ENCODE results near the gene BCORL1.

BCORL1 gene

GRCh38 chrX:129982300-129983251 is at the start of gene BCORL1:
Gene BCORL1, plus strand, starts transcription at chrX:129982635. Its CDS starts 22,597 bp downstream, at chrX:130005232.
- DNase-seq = peak; percentile 92

GRCh38 chrX:129932821-129933321 is 49.6 kb upstream of the BCORL1 start:
- no peak for DNase-seq

- DNase-seq = no peak
Measured at GRCh38 chrX:129933700-129934099, 48.7 kb upstream of the BCORL1 start.

GRCh38 chrX:129934461-129934860 is 48.0 kb upstream of the BCORL1 start:
- no peak for DNase-seq

- DNase-seq = no peak
Measured at GRCh38 chrX:129934952-129935351, 47.5 kb upstream of the BCORL1 start.

GRCh38 chrX:129938081-129938480 is 44.4 kb upstream of the BCORL1 start:
- no peak for DNase-seq

- DNase-seq = no peak
Measured at GRCh38 chrX:129939986-129940385, 42.4 kb upstream of the BCORL1 start.

- DNase-seq = no peak
Measured at GRCh38 chrX:129940721-129941120, 41.7 kb upstream of the BCORL1 start.

- no peak for DNase-seq
Measured at GRCh38 chrX:129945131-129945530, 37.3 kb upstream of the BCORL1 start.

- DNase-seq = no peak
Measured at GRCh38 chrX:129953334-129953648, 29.1 kb upstream of the BCORL1 start.

GRCh38 chrX:129953881-129954280 is 28.6 kb upstream of the BCORL1 start:
- no peak for DNase-seq

GRCh38 chrX:129954804-129955203 is 27.6 kb upstream of the BCORL1 start:
- no peak for DNase-seq

- no peak for DNase-seq
Measured at GRCh38 chrX:129955682-129956081, 26.8 kb upstream of the BCORL1 start.

- DNase-seq = no peak
Measured at GRCh38 chrX:129956145-129956544, 26.3 kb upstream of the BCORL1 start.

GRCh38 chrX:129956765-129957164 is 25.7 kb upstream of the BCORL1 start:
- DNase-seq = no peak

GRCh38 chrX:129957241-129958082 is 25.0 kb upstream of the BCORL1 start:
- DNase-seq = peak; percentile 49

GRCh38 chrX:129958083-129958465 is 24.4 kb upstream of the BCORL1 start:
- no peak for DNase-seq

- no peak for DNase-seq
Measured at GRCh38 chrX:129958814-129959492, 23.5 kb upstream of the BCORL1 start.

GRCh38 chrX:129959493-129959832 is 23.0 kb upstream of the BCORL1 start:
- no peak for DNase-seq

GRCh38 chrX:129961180-129962083 is 21.0 kb upstream of the BCORL1 start:
- peak; percentile 71 for DNase-seq

- no peak for DNase-seq
Measured at GRCh38 chrX:129963729-129964128, 18.7 kb upstream of the BCORL1 start.

- no peak for DNase-seq
Measured at GRCh38 chrX:129965166-129965565, 17.3 kb upstream of the BCORL1 start.
